CD1c-positive myeloid dendritic cell (primary cell): ENCODE data around the gene CDKN3.
A peak's percentile ranks its signal among the peaks of the same experiment; 100 is the strongest.
"Not testable (repeated sequence)": the region's sequence is repeated elsewhere in the genome, so short reads cannot be mapped to it uniquely, and the experiment has no call there.

Experiments used
- DNase-seq: peaks from one replicate; pipeline ENCODE4 v3.0.0-alpha.2; 2016; ENCODE audit errors: extremely low spot score

Gene CDKN3

DNA sequence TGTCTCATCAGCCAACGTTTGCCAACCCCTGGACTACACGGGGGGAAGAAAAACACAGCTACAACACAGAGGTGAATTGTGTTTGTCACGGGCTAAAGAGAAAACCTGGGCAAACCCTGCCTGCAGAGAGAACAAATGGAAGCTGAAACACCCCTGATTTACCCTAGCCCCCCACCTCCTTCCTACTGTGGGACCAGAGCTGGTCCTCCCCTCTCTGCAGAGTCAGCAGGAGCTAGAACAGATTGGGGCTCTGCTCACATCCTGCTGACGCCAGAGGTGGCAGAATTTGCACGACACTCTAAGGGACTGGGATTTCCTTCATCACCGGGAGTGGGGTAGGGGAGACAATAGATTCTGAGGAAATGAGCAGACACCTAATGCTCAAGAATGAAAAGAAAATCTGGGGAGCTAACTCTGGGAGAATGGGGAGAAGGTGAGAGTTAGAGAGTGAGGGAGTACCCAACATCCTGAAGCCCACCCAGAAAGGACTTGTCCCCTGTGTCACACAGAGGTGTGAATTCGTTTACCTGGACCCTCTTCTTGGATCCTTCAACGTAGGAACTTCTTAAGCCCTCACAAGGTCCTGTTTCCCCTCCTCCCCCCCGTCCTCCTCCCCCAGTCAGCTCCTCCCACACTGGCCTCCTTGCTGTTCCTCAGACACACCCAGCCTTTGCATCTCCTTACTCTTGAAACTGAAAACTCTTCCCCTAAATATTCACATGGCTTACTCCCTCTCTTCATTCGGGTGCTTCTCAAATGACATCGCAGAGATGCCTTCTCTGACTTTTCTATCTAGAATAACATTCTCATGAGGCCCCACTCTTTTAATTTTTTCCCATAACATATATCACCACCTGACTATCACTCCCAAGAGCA is 26.2 kb upstream of the CDKN3 start:
- no peak for DNase-seq

DNA sequence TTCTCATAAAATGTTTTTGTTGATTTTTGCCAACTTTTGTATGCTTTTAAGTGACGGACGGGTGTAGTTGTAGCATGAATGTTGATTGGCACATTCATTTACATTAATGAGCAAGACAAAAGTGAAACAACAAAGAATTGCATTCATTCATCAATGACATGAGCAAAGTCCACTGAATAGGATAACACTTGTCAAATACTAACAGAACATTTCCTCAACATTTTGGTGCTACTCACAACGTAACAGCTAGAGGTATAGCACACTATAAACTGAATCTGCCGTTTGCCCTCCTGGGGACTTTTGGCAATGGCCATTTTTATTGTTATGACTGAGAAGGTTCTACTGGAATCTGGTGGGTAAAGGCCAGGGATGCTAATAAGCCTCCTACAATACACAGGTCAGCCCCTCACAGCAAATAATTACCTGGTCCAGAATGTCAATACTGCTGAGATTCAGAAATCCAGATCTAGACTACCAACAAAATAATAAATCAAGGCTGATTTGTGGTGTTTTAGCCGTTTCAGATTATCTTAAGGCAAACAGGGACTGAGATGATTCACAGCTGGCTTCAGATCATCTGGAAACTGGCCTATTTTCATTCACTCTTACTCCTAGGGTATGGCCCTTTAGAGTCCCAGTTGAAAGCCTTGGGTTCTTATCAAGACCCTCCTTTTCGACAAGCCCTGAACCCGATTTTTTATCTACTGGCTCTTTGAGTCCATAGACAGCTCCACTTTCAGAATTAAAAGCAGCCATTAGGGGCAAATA is 22.5 kb upstream of the CDKN3 start:
- DNase-seq = no peak

DNA sequence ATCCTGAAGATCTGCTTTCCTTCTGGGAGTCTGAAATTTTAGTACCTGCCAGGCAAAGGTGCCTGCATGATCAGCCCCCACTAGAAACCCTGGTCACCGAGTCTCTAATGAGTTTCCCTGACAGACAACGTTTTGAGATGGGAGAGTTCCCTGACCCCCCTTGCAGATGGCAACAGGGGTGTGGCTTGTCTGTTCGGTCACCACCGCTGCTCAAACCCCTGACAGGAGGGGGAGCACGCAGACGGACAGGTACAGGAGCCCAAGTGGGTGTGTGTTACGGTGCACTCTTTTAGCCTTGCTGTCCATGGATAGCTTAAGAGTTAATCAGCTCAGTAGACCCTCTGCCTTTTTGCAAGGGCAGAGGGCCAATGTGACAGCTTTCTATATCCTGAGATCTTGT is 19.3 kb upstream of the CDKN3 start:
- DNase-seq = no peak

GRCh38 chr14:54378893-54379292 is 17.9 kb upstream of the CDKN3 start:
- DNase-seq = not testable (repeated sequence)

DNA sequence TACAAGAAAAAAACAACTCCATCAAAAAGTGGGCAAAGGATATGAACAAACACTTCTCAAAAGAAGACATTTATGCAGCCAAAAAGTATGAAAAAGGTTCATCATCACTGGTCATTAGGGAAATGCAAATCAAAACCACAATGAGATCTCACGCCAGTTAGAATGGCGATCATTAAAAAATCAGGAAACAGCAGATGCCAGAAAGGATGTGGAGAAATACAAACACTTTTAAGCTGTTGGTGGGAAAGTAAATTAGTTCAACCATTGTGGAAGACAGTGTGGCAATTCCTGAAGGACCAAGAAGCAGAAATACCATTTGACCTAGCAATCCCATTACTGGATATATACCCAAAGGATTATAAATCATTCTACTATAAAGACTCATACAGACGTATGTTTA is 16.2 kb upstream of the CDKN3 start:
- not testable (repeated sequence) for DNase-seq

DNA sequence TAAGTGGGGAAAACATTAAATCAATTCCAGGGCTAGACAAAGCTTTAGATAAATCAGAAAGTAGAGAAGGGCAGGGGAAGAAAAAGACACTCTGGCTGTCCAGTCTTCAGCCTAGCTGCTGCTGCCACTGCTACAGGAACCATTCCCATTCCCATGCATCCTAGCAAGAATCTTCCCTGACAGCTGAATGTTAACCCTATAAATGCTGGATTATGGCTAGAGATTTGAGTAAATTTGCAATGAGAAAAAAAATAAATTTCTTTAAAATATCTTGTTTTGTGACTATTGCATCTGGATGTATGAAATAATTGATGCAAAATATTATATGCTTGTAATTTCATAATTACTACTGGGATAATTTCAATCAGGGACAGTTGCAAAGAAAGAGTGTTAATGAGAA is 15.0 kb upstream of the CDKN3 start:
- no peak for DNase-seq

- no peak for DNase-seq
These were observed 13.0 kb upstream of the CDKN3 start for GRCh38 chr14:54383835-54384234.

DNA sequence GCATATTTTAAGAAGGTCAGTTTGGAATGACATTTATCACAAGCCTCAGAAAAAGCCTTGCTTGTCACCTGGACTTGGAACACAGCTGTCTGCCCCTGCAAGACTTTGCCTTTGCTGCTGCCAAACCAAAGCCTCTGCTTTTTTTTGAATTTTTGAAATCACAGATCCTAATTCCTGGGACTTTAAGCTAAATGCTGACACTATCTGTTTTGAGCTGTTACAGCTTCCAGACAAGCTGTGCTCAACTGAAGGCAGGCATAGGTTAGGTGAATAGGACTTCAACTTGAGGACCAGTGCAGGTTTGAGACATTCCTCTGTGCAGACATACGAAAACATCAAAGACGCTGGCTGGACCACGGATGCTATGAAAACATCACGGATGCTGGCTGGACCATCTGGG is 11.3 kb upstream of the CDKN3 start:
- no peak for DNase-seq

DNA sequence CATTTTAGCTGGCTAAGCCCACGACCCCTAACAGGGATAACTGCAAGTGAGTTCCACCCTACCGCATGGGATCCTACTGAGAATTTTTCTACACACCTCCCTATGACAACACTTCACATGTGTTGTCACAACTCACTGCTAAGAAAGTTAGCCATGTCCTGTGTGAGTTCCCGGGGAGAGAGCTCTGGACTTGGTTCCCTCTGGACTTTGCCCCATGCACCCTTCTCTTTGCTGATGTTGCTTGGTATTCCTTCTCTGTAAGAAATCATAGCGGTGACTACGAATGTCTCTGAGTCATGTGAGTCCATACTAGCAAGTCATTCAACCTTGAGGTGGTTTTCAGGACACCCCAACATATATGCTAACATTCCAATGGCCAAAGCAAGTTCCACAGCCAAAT is 9.5 kb upstream of the CDKN3 start:
- no peak for DNase-seq

- DNase-seq = no peak
These were observed 4.5 kb upstream of the CDKN3 start for GRCh38 chr14:54392131-54392859.

DNA sequence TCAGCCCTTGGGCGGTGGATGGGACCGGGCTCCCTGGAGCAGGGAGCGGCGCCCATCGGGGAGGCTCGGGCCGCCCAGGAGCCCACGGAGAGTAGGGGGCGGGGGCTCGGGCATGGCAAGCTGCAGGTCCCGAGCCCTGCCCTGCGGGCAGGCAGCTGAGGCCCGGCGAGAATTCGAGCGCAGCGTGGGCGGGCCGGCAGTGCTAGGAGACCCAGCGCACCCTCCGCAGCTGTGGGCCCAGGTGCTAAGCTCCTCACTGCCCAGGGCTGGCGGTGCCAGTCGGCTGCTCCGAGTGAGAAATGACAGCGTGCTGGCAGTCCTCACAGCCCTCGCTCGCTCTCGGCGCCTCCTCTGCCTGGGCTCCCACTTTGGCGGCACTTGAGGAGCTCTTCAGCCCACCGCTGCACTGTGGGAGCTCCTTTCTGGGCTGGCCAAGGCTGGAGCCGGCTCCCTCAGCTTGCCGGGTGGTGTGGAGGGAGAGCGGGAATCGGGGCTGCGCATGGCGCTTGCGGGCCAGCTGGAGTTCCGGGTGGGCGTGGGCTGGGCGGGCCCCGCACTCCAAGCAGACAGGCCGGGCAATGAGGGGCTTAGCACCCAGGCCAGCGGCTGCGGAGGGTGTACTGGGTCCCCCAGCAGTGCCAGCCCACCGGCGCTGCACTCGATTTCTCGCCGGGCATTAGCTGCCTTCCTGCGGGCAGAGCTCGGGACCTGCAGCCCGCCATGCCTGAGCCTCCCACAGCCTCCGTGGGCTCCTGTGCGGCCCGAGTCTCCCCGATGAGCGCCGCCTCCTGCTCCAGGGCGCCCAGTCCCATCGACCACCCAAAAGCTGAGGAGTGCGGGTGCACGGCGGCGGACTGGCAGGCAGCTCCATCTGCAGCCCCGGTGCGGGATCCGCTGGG is 3.6 kb upstream of the CDKN3 start:
- not testable (repeated sequence) for DNase-seq

DNA sequence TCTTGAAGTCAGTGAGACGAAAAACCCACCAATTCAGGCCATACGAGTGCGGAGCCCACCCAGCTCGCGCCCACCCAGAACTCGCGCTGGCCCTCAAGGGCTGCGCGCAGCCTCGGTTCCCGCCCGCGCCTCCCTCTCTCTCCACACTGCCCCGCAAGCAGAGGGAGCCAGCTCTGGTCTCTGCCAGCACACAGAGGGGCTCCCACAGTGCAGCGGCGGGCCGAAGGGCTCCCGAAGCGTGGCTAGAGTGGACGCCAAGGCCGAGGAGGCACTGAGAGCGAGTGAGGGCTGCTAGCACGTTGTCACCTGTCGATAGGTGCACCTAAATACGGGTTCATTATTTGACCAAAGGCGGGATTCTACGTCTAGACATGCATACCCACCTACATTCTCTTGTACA is 2.2 kb upstream of the CDKN3 start:
- no peak for DNase-seq

GRCh38 chr14:54395284-54395683 is 1.5 kb upstream of the CDKN3 start:
- no peak for DNase-seq

DNA sequence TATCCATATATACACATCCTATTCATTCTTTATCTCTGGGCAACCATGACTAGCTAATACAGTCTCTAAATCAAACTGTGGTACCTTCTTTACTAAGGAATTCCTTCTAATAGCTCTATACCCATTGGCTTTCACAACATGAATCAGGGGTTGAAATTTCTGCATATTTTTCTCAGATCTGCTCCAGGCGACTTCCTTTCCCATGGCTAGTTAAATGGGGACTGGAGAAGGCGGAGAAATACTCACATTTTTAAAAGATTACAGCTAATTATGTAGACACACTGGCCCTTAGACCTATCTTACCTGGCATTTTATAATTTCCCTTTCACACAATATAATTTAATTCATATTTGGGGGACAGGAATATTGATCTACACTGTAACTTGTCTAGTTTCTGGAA is 1.1 kb upstream of the CDKN3 start:
- DNase-seq = no peak

DNA sequence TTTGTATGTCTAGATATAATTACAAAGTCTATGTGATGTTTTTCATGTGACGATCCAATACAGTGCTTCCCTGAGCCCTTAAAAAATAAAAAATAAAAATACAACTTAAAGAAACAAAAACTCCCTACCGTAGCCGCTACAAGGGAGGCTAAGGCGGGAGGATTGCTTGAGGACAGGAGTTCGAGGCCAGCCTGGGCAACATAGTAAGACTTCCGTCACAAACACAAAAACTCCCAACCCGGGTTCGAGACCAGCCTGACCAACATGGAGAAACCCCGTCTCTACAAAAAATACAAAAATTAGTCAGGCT is 669 bp upstream of the CDKN3 start:
- no peak for DNase-seq

DNA sequence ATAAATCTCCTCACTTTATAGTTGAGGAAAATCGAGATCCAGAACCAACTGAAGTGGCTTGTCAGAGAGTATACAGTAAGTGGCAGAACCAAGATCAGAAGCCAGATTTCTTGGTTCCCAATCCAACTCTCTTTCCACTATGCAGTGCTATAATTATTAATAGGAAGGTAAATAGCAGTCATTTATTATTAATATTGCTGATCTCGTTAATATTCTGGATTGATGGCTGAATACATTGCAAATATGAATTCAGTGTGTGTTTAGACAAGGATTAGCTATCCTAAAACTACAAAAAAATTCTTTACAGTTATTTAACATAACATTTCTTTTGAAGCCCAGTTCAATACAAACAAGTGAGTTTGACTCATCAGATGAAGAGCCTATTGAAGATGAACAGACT is 2.8 kb downstream of the CDKN3 start:
- no peak for DNase-seq

DNA sequence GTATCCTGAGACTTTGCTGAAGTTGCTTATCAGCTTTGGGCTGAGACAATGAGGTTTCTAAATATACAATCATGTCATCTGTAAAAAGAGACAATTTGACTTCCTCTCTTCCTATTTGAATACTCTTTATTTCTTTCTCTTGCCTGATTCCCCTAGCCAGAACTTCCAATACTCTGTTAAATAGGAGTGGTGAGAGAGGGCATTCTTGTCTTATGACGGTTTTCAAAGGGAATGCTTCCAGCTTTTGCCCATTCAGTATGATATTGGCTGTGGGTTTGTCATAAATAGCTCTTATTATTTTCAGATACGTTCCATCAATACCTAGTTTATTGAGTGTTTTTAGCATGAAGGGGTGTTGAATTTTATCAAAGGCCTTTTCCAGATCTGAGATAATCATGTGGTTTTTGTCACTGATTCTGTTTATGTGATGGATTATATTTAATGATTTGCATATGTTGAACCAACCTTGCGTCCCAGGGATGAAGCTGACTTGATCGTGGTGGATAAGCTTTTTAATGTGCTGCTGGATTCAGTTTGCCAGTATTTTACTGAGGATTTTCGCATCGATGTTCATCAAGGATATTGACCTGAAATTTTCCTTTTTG is 6.7 kb downstream of the CDKN3 start:
- not testable (repeated sequence) for DNase-seq

GRCh38 chr14:54410215-54410614 is 13.4 kb downstream of the CDKN3 start:
- DNase-seq = no peak

- DNase-seq = no peak
These were observed 14.6 kb downstream of the CDKN3 start for GRCh38 chr14:54411371-54411770.

DNA sequence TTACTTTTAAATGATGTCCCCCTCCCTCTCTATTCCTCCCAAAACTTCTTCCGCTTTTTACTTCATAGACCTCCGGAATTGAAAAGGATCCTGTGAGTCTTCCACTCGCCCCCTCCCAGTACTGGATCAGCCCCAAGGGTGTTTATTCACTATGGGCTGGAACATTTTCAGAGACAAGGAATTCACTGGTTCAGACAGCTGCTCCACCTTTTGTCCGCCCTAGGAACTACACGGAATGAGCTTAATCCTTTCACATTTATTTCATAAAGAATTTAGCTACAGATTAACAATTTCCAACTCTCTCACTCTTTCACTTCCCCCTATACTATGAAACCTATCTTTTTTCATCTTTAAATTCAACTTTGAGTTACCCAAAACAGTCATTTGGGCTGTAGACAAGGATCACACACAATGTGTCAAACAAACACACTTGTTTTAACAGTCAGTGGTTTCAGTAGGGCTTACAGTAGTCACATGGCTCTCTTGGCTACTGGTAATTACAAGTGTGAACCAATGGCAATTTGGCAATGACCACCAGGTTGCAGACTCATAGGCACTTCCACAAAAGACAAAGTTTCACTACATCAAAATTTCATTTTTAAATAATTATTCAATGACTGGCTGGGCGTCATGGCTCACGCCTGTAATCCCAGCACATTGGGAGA is 23.8 kb downstream of the CDKN3 start:
- peak; percentile 26 for DNase-seq

DNA sequence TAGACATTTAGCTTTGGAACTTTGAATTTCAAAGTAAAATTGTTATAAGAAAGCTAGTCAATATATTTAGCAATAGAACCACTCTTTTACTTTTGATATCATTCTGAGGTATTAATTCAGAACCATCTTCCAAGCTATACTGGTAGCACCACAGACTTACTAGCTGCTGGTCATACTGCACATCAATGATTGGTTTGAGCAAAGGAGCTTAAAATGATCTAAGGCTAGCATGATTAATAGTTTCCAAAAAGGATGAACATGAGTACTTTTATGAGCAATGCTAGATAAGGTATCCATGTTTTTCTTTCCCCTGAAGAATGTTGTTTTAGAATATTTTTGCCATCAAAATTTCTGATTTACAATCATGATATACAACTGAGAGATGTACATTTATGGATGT is 27.2 kb downstream of the CDKN3 start:
- no peak for DNase-seq
